Measurements from ENCODE around the gene SOD3.

Gene SOD3

GRCh38 chr4:24846716-24847115 is 51.3 kb downstream of the SOD3 start:
- no peak for DNase-seq

- DNase-seq, result no peak
Observed at GRCh38 chr4:24849351-24849750, 54.0 kb downstream of the SOD3 start.

GRCh38 chr4:24849756-24850155 is 54.4 kb downstream of the SOD3 start:
- DNase-seq, result no peak
